ENCODE results near the gene IRF8. TPM values are rescaled to one million over a fixed set of nuclear protein-coding genes. Genes with fewer than 3 reads are reported as not detected.
A peak's percentile ranks its signal among the peaks of the same experiment; 100 is the strongest.
"Not testable (repeated sequence)": the region's sequence is repeated elsewhere in the genome, so short reads cannot be mapped to it uniquely, and the experiment has no call there.

IRF8 gene
- total RNA-seq, 2 experiments from 2014 or later = 230 to 234 TPM

GRCh38 chr16:85861095-85861825, 37.7 kb upstream of the IRF8 start:
- H3K4me1 Mint-ChIP-seq = peaks cover 18% of the 10 kb centered on the region
- no peak overlapping the region for H3K27ac Mint-ChIP-seq
- H3K27me3 Mint-ChIP-seq = no peaks in the 10 kb centered on the region
- peaks cover 7% of the 10 kb centered on the region for H3K9me3 Mint-ChIP-seq
- no peak for DNase-seq
- no peaks in the 10 kb centered on the region for H3K36me3 Mint-ChIP-seq
- H3K4me3 Mint-ChIP-seq = no peak overlapping the region

GRCh38 chr16:85862476-85863383, 36.2 kb upstream of the IRF8 start:
- peaks cover 14% of the 10 kb centered on the region for H3K4me1 Mint-ChIP-seq
- DNase-seq = no peak
- no peaks in the 10 kb centered on the region for H3K36me3 Mint-ChIP-seq
- H3K4me3 Mint-ChIP-seq = no peak overlapping the region
- H3K27ac Mint-ChIP-seq = no peak overlapping the region
- no peaks in the 10 kb centered on the region for H3K27me3 Mint-ChIP-seq
- H3K9me3 Mint-ChIP-seq = peaks cover 7% of the 10 kb centered on the region

GRCh38 chr16:85863384-85863774, 35.6 kb upstream of the IRF8 start:
- H3K27me3 Mint-ChIP-seq = peaks cover 3% of the 10 kb centered on the region
- no peak for DNase-seq
- H3K4me1 Mint-ChIP-seq = peaks cover 14% of the 10 kb centered on the region
- peaks cover 7% of the 10 kb centered on the region for H3K9me3 Mint-ChIP-seq
- H3K36me3 Mint-ChIP-seq = no peaks in the 10 kb centered on the region
- no peak overlapping the region for H3K27ac Mint-ChIP-seq
- H3K4me3 Mint-ChIP-seq = no peak overlapping the region

GRCh38 chr16:85864965-85865364, 34.0 kb upstream of the IRF8 start:
- Mint-ChIP-seq H3K27me3 (peaks cover 3% of the 10 kb centered on the region), H3K4me1 (peaks cover 22% of the 10 kb centered on the region), H3K9me3 (peaks cover 13% of the 10 kb centered on the region), H3K27ac (no peak overlapping the region), H3K4me3 (no peak overlapping the region), H3K36me3 (no peaks in the 10 kb centered on the region)
- no peak for DNase-seq

- no peak overlapping the region for H3K27ac Mint-ChIP-seq
- H3K4me1 Mint-ChIP-seq = peaks cover 38% of the 10 kb centered on the region
- peaks cover 3% of the 10 kb centered on the region for H3K27me3 Mint-ChIP-seq
- peaks cover 13% of the 10 kb centered on the region for H3K9me3 Mint-ChIP-seq
- DNase-seq = no peak
- H3K4me3 Mint-ChIP-seq = no peak overlapping the region
- H3K36me3 Mint-ChIP-seq = no peaks in the 10 kb centered on the region
These were observed 31.8 kb upstream of the IRF8 start for GRCh38 chr16:85867189-85867588.

GRCh38 chr16:85868495-85868894, 30.5 kb upstream of the IRF8 start:
- DNase-seq = no peak
- peaks cover 13% of the 10 kb centered on the region for H3K9me3 Mint-ChIP-seq
- H3K4me3 Mint-ChIP-seq = no peak overlapping the region
- peak overlapping the region; percentile 75 for H3K27ac Mint-ChIP-seq
- H3K27me3 Mint-ChIP-seq = peaks cover 3% of the 10 kb centered on the region
- H3K36me3 Mint-ChIP-seq = no peaks in the 10 kb centered on the region
- peaks cover 39% of the 10 kb centered on the region for H3K4me1 Mint-ChIP-seq

- Mint-ChIP-seq H3K4me3 (no peak overlapping the region), H3K4me1 (peaks cover 39% of the 10 kb centered on the region), H3K27me3 (peaks cover 3% of the 10 kb centered on the region), H3K27ac (peak overlapping the region; percentile 75), H3K36me3 (no peaks in the 10 kb centered on the region), H3K9me3 (peaks cover 9% of the 10 kb centered on the region)
- no peak for DNase-seq
These were observed 29.8 kb upstream of the IRF8 start for GRCh38 chr16:85869206-85869605.

GRCh38 chr16:85869785-85870558, 29.0 kb upstream of the IRF8 start:
- DNase-seq = no peak
- Mint-ChIP-seq H3K4me3 (peak overlapping the region; percentile 15), H3K9me3 (peaks cover 8% of the 10 kb centered on the region), H3K4me1 (peaks cover 39% of the 10 kb centered on the region), H3K27ac (peak overlapping the region; percentile 77), H3K27me3 (peaks cover 3% of the 10 kb centered on the region), H3K36me3 (no peaks in the 10 kb centered on the region)

- Mint-ChIP-seq H3K27me3 (peaks cover 17% of the 10 kb centered on the region), H3K9me3 (peaks cover 6% of the 10 kb centered on the region), H3K27ac (peak overlapping the region; percentile 71), H3K36me3 (peaks cover 3% of the 10 kb centered on the region), H3K4me1 (peaks cover 43% of the 10 kb centered on the region), H3K4me3 (peak overlapping the region; percentile 0)
- no peak for DNase-seq
These were observed 27.2 kb upstream of the IRF8 start for GRCh38 chr16:85871756-85872155.

- Mint-ChIP-seq H3K27me3 (peaks cover 17% of the 10 kb centered on the region), H3K36me3 (peaks cover 3% of the 10 kb centered on the region), H3K4me3 (no peak overlapping the region), H3K27ac (no peak overlapping the region), H3K4me1 (peaks cover 42% of the 10 kb centered on the region), H3K9me3 (peaks cover 7% of the 10 kb centered on the region)
- no peak for DNase-seq
These were observed 26.2 kb upstream of the IRF8 start for GRCh38 chr16:85872734-85873133.

- no peak for DNase-seq
- peaks cover 7% of the 10 kb centered on the region for H3K9me3 Mint-ChIP-seq
- H3K27ac Mint-ChIP-seq = no peak overlapping the region
- peaks cover 3% of the 10 kb centered on the region for H3K36me3 Mint-ChIP-seq
- peaks cover 38% of the 10 kb centered on the region for H3K4me1 Mint-ChIP-seq
- H3K4me3 Mint-ChIP-seq = no peak overlapping the region
- H3K27me3 Mint-ChIP-seq = peaks cover 14% of the 10 kb centered on the region
These were observed 25.8 kb upstream of the IRF8 start for GRCh38 chr16:85873153-85873552.

GRCh38 chr16:85874031-85874430, 24.9 kb upstream of the IRF8 start:
- not testable (repeated sequence) for H3K36me3 Mint-ChIP-seq, H3K4me3 Mint-ChIP-seq, H3K27ac Mint-ChIP-seq, H3K9me3 Mint-ChIP-seq, DNase-seq
- Mint-ChIP-seq H3K27me3 (peaks cover 14% of the 10 kb centered on the region), H3K4me1 (peaks cover 32% of the 10 kb centered on the region)

- Mint-ChIP-seq H3K4me1 (peaks cover 43% of the 10 kb centered on the region), H3K27ac (no peak overlapping the region), H3K4me3 (no peak overlapping the region), H3K36me3 (peaks cover 3% of the 10 kb centered on the region), H3K9me3 (peaks cover 1% of the 10 kb centered on the region), H3K27me3 (peaks cover 14% of the 10 kb centered on the region)
- no peak for DNase-seq
These were observed 20.6 kb upstream of the IRF8 start for GRCh38 chr16:85878407-85878806.

GRCh38 chr16:85878875-85879274, 20.1 kb upstream of the IRF8 start:
- peaks cover 1% of the 10 kb centered on the region for H3K9me3 Mint-ChIP-seq
- DNase-seq = no peak
- H3K4me3 Mint-ChIP-seq = no peak overlapping the region
- H3K27ac Mint-ChIP-seq = no peak overlapping the region
- peaks cover 19% of the 10 kb centered on the region for H3K27me3 Mint-ChIP-seq
- peaks cover 3% of the 10 kb centered on the region for H3K36me3 Mint-ChIP-seq
- peaks cover 48% of the 10 kb centered on the region for H3K4me1 Mint-ChIP-seq

- H3K27me3 Mint-ChIP-seq = peaks cover 26% of the 10 kb centered on the region
- DNase-seq = no peak
- no peak overlapping the region for H3K27ac Mint-ChIP-seq
- no peak overlapping the region for H3K4me3 Mint-ChIP-seq
- H3K36me3 Mint-ChIP-seq = peaks cover 3% of the 10 kb centered on the region
- peaks cover 1% of the 10 kb centered on the region for H3K9me3 Mint-ChIP-seq
- peaks cover 48% of the 10 kb centered on the region for H3K4me1 Mint-ChIP-seq
These were observed 19.4 kb upstream of the IRF8 start for GRCh38 chr16:85879549-85879948.

Data from activated naive CD8-positive, alpha-beta T cell treated with anti-CD3 and anti-CD28 coated beads for 36 hours (primary cell).